Activated CD4-positive, alpha-beta T cell treated with anti-CD3 and anti-CD28 coated beads, Interleukin-2, amount 50 U/mL, for 1 hour (primary cell): ENCODE data around the gene HEPN1.

Source experiments
- DNase-seq: peaks from one replicate; pipeline ENCODE4 v3.0.0-alpha.2; 2020

Gene HEPN1

DNA sequence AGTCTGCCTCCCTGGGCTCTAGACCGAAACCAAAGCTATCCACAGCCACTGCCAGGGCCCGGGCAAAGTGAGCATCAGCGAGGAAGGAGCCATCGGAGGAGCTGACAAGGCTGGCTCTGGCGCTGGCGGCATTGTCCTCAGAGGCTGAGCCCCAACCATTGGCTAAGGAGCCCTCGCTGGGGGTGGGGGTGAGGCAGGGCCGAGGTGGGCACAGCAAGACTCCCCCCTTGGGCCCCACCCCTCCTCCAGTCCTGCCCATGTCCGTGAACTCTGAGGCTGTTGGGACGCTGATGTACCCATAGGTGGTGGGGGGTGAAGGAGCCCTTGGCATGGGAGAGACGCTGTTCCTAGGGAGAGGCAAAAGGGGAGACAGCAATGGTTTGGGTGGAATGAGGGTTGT, 32.6 kb upstream of the HEPN1 start:
- no peak for DNase-seq

DNA sequence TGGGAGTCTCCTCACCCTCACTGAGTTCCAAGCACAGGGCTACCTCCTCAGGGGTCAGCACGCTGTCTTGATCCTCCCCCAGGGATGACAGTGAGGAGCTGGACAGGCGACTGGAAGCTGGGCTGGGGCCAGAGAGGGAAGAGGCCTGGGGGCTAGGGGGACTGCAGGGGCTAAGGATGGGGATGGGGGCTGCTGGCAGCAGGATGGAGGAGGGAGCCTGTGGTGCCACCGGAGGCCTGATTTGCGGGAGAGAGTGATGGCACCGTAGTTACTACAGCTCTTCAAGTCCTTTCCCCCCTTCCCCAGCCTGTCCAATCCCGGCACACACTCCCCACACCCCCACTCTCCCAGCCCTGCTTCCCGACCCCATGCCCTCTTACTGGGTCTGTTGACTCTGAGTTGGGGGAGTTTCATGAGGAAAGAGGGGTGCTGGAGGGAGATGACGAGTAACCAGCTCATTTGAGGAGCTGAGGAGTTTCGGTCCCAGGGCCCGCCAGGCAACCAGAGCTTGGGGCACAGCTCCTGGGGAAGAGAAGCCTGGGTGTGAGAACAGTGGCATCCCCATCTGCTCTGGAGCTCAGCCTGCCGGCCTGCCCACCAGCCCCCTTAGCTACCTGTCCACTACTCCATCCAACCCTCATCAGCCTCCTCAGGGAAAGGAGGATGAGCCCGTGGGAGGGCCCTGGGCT, 31.9 kb upstream of the HEPN1 start:
- no peak for DNase-seq

DNA sequence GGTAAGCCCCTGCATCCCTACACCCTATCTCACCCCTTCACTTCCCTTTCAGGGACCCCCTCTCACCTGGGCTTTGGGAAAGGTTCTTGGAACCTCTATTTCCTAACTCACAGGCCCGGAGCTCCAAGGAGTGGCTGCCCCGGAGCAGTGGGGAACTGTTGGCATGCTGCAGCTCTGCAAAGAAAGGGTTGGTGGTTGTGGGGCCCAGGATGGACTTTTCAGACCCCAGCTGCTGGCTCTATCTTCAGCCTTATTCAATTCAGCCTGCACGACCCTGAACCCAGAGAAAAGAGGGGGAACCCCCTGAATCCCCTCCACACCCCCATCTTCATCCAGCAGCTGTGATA, 31.4 kb upstream of the HEPN1 start:
- DNase-seq: no peak

GRCh38 chr11:124889191-124890091, 29.6 kb upstream of the HEPN1 start:
- DNase-seq: no peak

DNA sequence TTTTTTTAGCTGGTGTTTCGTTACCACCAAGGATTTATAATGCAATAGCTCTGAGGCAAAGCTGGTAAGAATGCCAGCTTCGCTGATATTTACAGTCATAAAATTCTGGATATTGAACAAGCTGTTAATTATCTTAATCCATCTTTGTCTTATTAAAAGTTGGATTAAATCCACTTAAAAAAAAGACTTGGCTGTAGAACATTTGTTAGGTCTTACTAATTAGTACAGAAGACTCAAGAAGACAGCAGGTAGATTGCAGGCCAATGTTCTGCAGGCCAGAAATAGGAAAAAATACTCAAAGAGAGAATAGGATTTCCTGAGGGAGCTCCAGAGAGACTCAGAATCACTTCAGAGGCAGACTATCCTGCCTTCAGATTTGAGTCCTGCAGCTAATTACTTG, 28.9 kb upstream of the HEPN1 start:
- DNase-seq: no peak

GRCh38 chr11:124890683-124891372, 28.2 kb upstream of the HEPN1 start:
- no peak for DNase-seq

DNA sequence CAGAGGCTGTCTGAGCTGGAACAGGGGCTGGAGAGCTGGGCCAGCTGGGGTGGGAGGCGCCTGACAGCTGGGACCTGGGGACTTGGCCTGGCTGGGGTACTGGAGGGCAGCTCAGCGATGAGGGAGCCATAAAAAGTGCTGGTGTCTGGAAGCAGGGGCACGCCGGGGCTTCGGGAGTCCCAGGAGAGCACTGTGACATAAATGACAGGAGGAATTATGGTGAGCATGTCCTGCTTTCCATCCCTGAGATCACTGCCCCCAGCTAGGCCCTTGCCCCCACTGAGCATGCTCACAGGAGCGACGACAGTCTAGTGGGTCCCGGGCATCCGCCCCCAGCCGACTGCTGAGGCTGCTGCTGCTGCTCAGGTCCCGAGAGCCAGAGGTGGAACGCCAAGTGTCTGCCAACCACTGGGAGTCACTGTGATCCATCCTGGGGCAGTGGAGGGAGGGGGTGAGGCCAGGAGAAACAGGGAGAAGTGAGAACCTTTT, 27.6 kb upstream of the HEPN1 start:
- no peak for DNase-seq

DNA sequence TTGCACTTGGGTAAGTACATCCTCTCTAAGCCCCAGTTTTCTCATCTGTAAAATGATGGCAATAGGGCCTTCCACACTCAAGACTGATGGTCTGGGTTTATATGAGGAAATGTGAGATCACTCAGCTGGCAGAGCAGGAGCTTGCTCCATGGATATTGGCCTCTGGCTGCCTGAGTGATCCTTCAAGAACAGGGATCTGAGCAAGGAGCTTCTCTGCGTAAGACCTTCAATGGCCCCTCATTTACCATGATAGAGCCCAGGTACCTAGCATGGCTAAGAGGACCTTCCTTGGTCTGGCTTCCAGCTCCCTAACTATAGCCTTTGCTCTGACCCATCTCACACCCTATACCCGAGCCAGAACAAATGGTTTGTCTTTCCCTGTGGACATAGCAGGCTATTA, 26.9 kb upstream of the HEPN1 start:
- no peak for DNase-seq

- no peak for DNase-seq
Measured at GRCh38 chr11:124892750-124893454, 26.1 kb upstream of the HEPN1 start.

DNA sequence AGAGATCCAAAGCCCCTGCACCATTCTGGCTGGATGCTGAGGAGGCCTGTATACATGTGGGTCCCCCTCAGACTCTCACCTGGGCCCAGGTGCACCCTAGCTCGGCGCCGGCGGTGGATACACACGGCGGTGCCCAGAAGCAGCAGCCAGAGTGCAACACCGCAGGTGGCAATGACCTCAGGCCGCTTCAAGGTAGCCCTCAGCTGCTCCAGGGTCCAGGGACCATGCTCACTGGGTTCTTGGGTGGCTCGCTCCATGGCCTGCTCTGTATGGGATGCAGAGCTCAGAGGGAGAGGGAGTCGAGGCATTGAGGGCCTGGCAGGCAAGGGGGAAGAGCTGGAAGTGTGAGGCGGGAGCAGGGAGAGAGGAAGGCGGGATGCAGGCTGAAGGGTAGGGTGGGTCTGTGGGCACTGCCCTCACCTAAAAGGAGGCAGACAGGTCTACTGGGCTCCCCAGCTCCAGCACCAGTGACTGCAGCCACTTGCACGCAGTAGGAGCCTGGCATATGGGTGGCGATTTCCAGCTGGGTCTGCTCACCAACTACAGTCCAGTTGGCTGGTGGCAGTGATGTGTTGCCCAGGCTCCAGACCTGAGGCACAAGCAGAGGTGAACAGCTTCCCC, 25.2 kb upstream of the HEPN1 start:
- DNase-seq: no peak

DNA sequence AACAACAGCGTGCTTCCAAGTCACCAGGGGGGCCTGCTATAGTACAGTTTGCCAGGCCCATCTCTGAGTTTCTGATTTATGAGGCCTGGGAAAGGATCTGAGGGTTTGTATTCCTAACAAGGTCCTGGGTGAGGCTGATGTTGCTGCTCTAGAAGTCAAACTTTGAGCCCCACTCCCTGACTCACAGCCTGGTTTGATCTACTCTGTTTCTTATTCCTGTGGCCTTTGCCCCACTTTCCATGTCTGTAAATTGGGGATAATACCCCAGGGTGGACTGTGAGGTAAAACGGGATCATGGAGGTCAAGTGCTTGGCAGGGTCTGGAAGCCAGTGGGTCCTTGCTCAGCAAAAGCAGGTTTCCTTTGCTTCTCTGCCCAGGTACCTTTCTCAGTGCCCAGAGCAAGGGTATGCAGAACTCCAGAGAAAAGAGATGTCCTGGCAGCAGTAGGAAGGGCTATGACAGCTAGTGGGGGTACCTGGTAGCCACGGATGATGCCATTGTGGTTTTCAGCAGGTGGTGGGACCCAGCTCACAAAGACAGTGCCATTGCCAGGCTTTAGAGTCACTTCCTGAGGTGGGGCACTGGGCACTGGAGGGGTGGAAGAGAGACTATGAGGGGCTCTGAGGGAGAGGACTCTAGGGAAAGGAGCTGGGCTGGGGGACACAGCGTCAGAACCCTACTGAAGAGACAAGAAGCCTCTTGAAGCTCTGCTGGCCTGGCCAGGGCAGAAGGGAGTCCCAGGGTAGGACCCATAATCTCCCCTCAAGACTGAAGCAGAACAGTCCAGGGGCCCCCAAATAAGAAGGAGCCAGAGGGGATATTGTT, 24.2 kb upstream of the HEPN1 start:
- no peak for DNase-seq

GRCh38 chr11:124895471-124895971, 23.5 kb upstream of the HEPN1 start:
- DNase-seq: no peak

DNA sequence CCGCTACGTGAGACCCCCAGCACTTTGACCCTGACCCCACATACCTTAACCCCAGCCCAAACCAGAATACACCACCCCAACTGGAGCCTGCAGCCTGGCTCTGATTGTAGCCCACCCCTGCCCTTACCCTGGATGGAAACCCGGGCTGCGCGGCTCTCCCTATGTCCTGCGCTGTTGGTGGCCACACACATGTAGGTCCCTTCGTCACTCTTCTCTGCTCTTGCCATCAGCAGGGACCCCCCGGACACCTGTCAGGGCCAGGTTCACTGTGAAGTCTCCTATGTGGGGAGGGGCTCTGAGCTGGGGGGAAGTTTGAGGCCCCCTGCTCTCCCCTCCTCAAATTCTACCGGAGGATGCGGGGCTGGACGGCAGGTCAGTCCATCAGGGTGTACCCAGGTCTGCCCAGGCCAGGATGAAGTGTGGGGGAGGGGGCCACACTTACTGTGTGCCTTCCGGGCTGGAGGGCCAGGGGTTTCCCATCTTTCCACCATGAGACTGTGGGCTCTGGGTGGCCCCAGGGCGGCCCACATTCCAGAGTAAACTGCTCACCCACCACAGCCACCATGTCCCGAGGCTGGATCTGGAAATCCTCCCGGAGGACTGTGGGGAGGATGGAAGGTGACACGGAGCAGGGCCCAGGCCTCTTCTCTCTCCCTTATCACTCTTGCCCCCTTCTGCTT, 22.8 kb upstream of the HEPN1 start:
- no peak for DNase-seq

- no peak for DNase-seq
Measured at GRCh38 chr11:124896821-124897391, 22.1 kb upstream of the HEPN1 start.

- no peak for DNase-seq
Measured at GRCh38 chr11:124897674-124898262, 21.3 kb upstream of the HEPN1 start, which contains the start of gene ROBO4. Gene ROBO4, minus strand, starts transcription at chr11:124897865. Its CDS starts 70 bp downstream, at chr11:124897795.

DNA sequence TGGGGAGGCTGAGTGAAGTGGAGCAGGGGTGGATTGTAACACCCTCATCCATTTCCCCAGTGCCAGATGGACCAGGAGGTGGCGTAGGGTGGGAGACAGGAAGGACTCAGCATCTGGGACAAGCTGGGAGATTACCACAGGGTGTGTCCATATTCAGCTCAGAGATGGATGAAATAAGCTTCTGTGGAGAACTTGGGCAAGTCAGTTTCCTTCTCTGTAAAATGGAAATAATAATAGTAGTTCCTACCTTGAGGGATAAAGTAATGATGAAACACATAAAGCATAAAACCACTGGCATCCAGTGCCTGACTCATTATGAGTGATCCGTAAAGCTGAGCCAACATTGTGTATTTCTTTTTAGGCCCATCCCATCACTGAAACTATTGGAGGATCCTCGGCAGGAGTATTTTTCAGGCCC, 20.8 kb upstream of the HEPN1 start:
- DNase-seq: no peak

DNA sequence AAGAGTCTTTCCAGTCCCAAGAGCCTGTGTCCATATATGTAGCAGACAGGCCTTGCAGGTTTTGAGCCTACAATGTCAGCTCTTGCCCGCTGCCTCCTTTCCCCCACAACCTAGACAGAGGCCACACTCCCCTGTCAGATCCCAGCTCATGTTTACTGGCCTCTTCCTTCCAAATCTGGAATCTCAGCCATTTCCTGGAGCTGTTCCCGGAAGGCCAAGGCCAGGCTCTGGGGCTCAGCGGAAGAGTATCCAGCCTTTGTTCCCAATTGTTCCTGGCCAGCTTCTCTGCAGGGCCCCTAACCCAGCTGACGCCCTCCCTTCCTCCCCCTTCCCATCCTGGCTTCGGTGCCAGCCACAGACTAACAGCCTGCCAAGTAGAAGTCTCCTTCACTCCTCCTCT, 20.3 kb upstream of the HEPN1 start:
- DNase-seq: no peak

DNA sequence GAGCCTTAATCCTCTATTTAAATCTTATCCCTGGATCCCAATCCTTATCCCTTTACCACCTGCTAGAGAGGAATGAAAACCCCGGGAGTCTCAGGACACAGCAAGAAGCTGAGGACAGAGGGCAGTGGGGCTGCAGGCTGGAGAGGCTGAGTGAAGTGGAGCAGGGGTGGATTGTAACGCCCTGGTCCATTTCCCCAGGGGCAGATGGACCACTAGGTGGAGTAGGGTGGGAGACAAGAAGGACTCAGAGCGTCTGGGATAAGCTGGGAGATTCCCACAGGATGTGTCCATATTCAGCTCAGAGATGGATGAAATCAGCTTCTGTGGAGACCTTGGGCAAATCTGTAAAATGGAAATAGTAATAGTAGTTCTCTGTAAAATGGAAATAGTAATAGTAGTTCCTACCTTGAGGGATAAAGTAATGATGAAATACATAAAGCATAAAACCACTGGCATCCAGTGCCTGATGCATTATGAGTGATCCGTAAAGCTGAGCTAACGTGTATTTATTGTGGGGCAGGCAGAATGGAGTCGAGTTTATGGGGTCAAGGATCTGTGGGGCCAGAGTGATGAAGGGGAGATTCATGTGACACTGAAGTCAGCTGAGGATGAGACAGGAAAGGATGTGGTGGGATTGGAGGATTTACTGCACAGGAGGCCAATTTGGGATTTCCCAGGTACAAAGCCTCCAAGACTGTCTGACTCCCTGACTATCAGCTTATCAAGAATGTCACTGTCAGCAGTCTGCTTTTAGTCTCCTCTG, 19.5 kb upstream of the HEPN1 start:
- DNase-seq: no peak

DNA sequence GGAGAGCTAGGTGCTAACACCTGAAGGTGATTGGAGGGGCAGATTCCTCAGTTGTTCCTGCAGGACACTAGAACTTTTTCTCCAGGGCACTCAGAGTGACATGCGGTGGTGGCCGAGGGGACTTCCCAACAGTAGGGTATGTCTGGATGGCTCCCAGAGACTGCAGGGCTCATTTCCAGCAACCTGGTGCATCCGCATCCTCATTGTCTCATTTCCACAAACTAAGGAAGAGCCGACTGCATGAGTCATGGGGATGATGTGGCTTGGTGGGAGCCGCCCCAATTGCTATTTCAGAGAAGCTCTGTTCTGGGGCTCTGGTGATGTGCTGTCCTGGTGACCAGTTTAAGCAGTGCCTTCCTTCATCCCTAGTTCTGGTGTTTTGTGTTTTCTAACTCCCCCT, 18.6 kb upstream of the HEPN1 start:
- no peak for DNase-seq
